Thoracic aorta (tissue), 2 donors: Measurements from ENCODE around the gene EXOC6B. TPM values are rescaled to one million over a fixed set of nuclear protein-coding genes. Genes with fewer than 3 reads are reported as not detected.

Source experiments
- ATAC-seq: fragments of 150-250 bp; one replicate; pipeline ENCODE4 v1.8.0; 2017; ENCODE audit warnings: low read depth; ENCODE audit not compliant: insufficient number of reproducible peaks, low FRiP score
- DNase-seq: peaks from one replicate; pipeline ENCODE4 v3.0.0-alpha.2; 2020; ENCODE audit warnings: low spot score
- H3K27ac ChIP-seq, 2 donors: fragments of 200-600 bp; sonication (generic); 1 replicate in 1 of 2; 2 replicates in 1 of 2; pipeline ENCODE4 v1.5.1; 2016; ENCODE audit warnings: mild to moderate bottlenecking in 2 of 2, moderate library complexity in 2 of 2
- H3K27me3 ChIP-seq: fragments of 200-600 bp; sonication (generic); replicated peaks from 2 replicates; pipeline ENCODE4 v1.6.0; 2016; ENCODE audit warnings: mild to moderate bottlenecking; ENCODE audit not compliant: insufficient read depth
- H3K36me3 ChIP-seq: fragments of 200-600 bp; sonication (generic); one replicate; pipeline ENCODE4 v1.5.1; 2016
- H3K4me1 ChIP-seq, 2 donors: fragments of 200-600 bp; sonication (generic); 1 replicate in 1 of 2; 2 replicates in 1 of 2; pipeline versions ENCODE4 v1.5.1 to v1.6.0; 2016; ENCODE audit warnings: low read depth in 2 of 2, mild to moderate bottlenecking in 1 of 2; ENCODE audit not compliant: control insufficient read depth in 1 of 2
- H3K4me3 ChIP-seq: fragments of 200-600 bp; sonication (generic); 2 replicates; pipeline ENCODE4 v1.5.1; 2016; ENCODE audit warnings: mild to moderate bottlenecking
- H3K9me3 ChIP-seq: fragments of 200-600 bp; sonication (generic); 2 replicates; pipeline ENCODE4 v1.5.1; 2016
- CTCF ChIP-seq: fragments of 200-600 bp; sonication (generic); IDR thresholded peaks from one replicate; pipeline ENCODE4 v1.5.1; 2019; ENCODE audit warnings: antibody characterized with exemption
- total RNA-seq, 2 donors: library from RNA; depleted of rRNA; stranded (reverse); fragments of >200 nt; gene quantifications; one replicate each; pipeline versions ENCODE4 v1.1.0 to v1.2.3, GENCODE V29; 2016

EXOC6B gene
- total RNA-seq, 2 donors from 2014 or later, result 29.6 to 44.5 TPM

GRCh38 chr2:72275084-72275483 is 550.7 kb downstream of the EXOC6B start:
- Histone ChIP-seq H3K36me3 (no peaks in the 10 kb centered on the region), H3K4me1 (peaks cover 0 to 11% of the 10 kb centered on the region in 2 donors), H3K9me3 (no peaks in the 10 kb centered on the region), H3K4me3 (no peak overlapping the region), H3K27me3 (no peaks in the 10 kb centered on the region), H3K27ac (no peak overlapping the region)
- TF ChIP-seq CTCF, result no peak
- DNase-seq, result no peak
- ATAC-seq, result no peak

GRCh38 chr2:72274380-72274797 is 551.4 kb downstream of the EXOC6B start:
- Histone ChIP-seq H3K27ac (no peak overlapping the region), H3K4me1 (peaks cover 0 to 11% of the 10 kb centered on the region in 2 donors), H3K27me3 (no peaks in the 10 kb centered on the region), H3K36me3 (no peaks in the 10 kb centered on the region), H3K4me3 (no peak overlapping the region), H3K9me3 (no peaks in the 10 kb centered on the region)
- DNase-seq (no peak), ATAC-seq (no peak)
- TF ChIP-seq CTCF, result no peak

- Histone ChIP-seq H3K36me3 (no peaks in the 10 kb centered on the region), H3K4me1 (peaks cover 0 to 11% of the 10 kb centered on the region in 2 donors), H3K9me3 (no peaks in the 10 kb centered on the region), H3K27me3 (no peaks in the 10 kb centered on the region), H3K27ac (no peak overlapping the region), H3K4me3 (no peak overlapping the region)
- no peak for TF ChIP-seq CTCF
- DNase-seq (no peak), ATAC-seq (no peak)
Measured at GRCh38 chr2:72273384-72273783, 552.4 kb downstream of the EXOC6B start.

GRCh38 chr2:72271766-72272641 is 553.8 kb downstream of the EXOC6B start:
- Histone ChIP-seq H3K9me3 (no peaks in the 10 kb centered on the region), H3K27me3 (no peaks in the 10 kb centered on the region), H3K4me3 (no peak overlapping the region), H3K27ac (no peak overlapping the region), H3K36me3 (no peaks in the 10 kb centered on the region), H3K4me1 (peaks cover 0 to 11% of the 10 kb centered on the region in 2 donors)
- TF ChIP-seq CTCF, result no peak
- DNase-seq (no peak), ATAC-seq (no peak)

- Histone ChIP-seq H3K9me3 (no peaks in the 10 kb centered on the region), H3K4me3 (no peak overlapping the region), H3K4me1 (peaks cover 0 to 4% of the 10 kb centered on the region in 2 donors), H3K36me3 (no peaks in the 10 kb centered on the region), H3K27me3 (no peaks in the 10 kb centered on the region), H3K27ac (no peak overlapping the region)
- no peak for TF ChIP-seq CTCF
- no peak for ATAC-seq
- DNase-seq, result no peak
Measured at GRCh38 chr2:72271276-72271614, 554.6 kb downstream of the EXOC6B start.
